Body of pancreas (tissue), 4 donors: Measurements from ENCODE around the gene KLHDC2. TPM values are rescaled to one million over a fixed set of nuclear protein-coding genes. Genes with fewer than 3 reads are reported as not detected.
"Not testable (repeated sequence)": the region's sequence is repeated elsewhere in the genome, so short reads cannot be mapped to it uniquely, and the experiment has no call there.

ENCODE experiments used
- ATAC-seq: fragments of 150-250 bp; one replicate; pipeline ENCODE4 v1.9.1; 2016
- DNase-seq, 4 donors: peaks; one replicate each; pipeline ENCODE4 v3.0.0-alpha.2; 2019
- H3K27ac ChIP-seq, 4 donors: fragments of 200-600 bp; sonication (generic); 1 replicate in 3 of 4; 2 replicates in 1 of 4; pipeline versions ENCODE4 v1.5.1 to v1.6.1; 2016 to 2019; ENCODE audit warnings: mild to moderate bottlenecking in 1 of 4, mixed read lengths in 1 of 4, moderate library complexity in 1 of 4
- H3K27me3 ChIP-seq, 2 donors: fragments of 200-600 bp; sonication (generic); one replicate each; pipeline ENCODE4 v1.6.0; 2016; ENCODE audit warnings: mild to moderate bottlenecking in 1 of 2
- H3K36me3 ChIP-seq, 2 donors: fragments of 200-600 bp; sonication (generic); replicated peaks in 1 of 2; 2 replicates each; pipeline ENCODE4 v1.5.1; 2016; ENCODE audit warnings: low read depth in 2 of 2; ENCODE audit not compliant: insufficient read depth in 1 of 2
- H3K4me1 ChIP-seq: fragments of 200-600 bp; sonication (generic); one replicate; pipeline ENCODE4 v1.6.0; 2016
- H3K4me3 ChIP-seq, 2 donors: fragments of 200-600 bp; sonication (generic); 1 replicate in 1 of 2; 2 replicates in 1 of 2; pipeline ENCODE4 v1.5.1; 2016 to 2019
- H3K9me3 ChIP-seq, 3 donors: fragments of 200-600 bp; sonication (generic); 1 replicate in 2 of 3; 2 replicates in 1 of 3; pipeline ENCODE4 v1.5.1; 2016
- CTCF ChIP-seq, 7 experiments: fragments of 450-650 bp in 4 of 7; fragments of 200-600 bp in 3 of 7; sonication (generic) in 3 of 7; IDR thresholded peaks; one replicate each; pipeline ENCODE4 v1.5.1; 2016 to 2019; ENCODE audit warnings: antibody characterized with exemption in 7 of 7
- POLR2A ChIP-seq, 3 donors: fragments of 450-650 bp; IDR thresholded peaks; one replicate each; pipeline ENCODE4 v1.6.1; 2016; ENCODE audit warnings: antibody characterized with exemption in 3 of 3, mild to moderate bottlenecking in 2 of 3
- WGBS, 2 donors: methylation state at CpG; one replicate each; pipeline ENCODE4 v1.1.5; 2017; 5-methylcytosine and 5-hydroxymethylcytosine counted together
- intact Hi-C: fragments of 100-400 bp; cut with DNase I; formaldehyde crosslinking; loops from one replicate; pipeline ENCODE4 v1.15.1; 2023
- total RNA-seq, 2 donors: library from RNA; depleted of rRNA; stranded (reverse); fragments of >200 nt; gene quantifications; one replicate each; pipeline ENCODE4 v1.1.0, GENCODE V29; 2016

The KLHDC2 gene
- total RNA-seq, 2 donors from 2014 or later, result 38.6 to 90.0 TPM

GRCh38 chr14:49808780-49809179 lies 40.8 kb downstream of the KLHDC2 start:
- Histone ChIP-seq H3K36me3 (peaks cover 7 to 16% of the 10 kb centered on the region in 2 donors), H3K9me3 (no peaks in the 10 kb centered on the region), H3K4me3 (no peak overlapping the region), H3K4me1 (no peaks in the 10 kb centered on the region), H3K27me3 (no peaks in the 10 kb centered on the region), H3K27ac (no peak overlapping the region)
- ATAC-seq (no peak), DNase-seq (no peak)
- intact Hi-C loops, result no loop called here
- TF ChIP-seq POLR2A (IDR thresholded peaks at IDR 0.05) (no peak), CTCF (IDR thresholded peaks at IDR 0.05) (no peak)
- WGBS, 2 donors, result 0 to 4% methylated on average over 1 of the region's 1 CpG

- H3K4me1 ChIP-seq, DNase-seq, H3K4me3 ChIP-seq, H3K27me3 ChIP-seq, H3K27ac ChIP-seq, ATAC-seq, intact Hi-C loops, H3K9me3 ChIP-seq: not testable (repeated sequence)
- WGBS, 2 donors, result 87 to 95% methylated on average over 2 of the region's 2 CpGs
- H3K36me3 ChIP-seq, result peaks cover 11 to 28% of the 10 kb centered on the region in 2 donors
Observed at GRCh38 chr14:49816118-49816517, 48.2 kb downstream of the KLHDC2 start.

- intact Hi-C loops, result no loop called here
- ATAC-seq (no peak), DNase-seq (no peak)
- peaks cover 9 to 27% of the 10 kb centered on the region in 2 donors for H3K36me3 ChIP-seq
- no peaks in the 10 kb centered on the region for H3K27me3 ChIP-seq
- no peaks in the 10 kb centered on the region for H3K9me3 ChIP-seq
- H3K4me1 ChIP-seq, result no peaks in the 10 kb centered on the region
- 93 to 98% methylated on average over 3 of the region's 3 CpGs for WGBS, 2 donors
- no peak overlapping the region for H3K27ac ChIP-seq
- TF ChIP-seq POLR2A (IDR thresholded peaks at IDR 0.05) (no peak), CTCF (IDR thresholded peaks at IDR 0.05) (no peak)
- H3K4me3 ChIP-seq, result no peak overlapping the region
Observed at GRCh38 chr14:49816844-49817243, 48.9 kb downstream of the KLHDC2 start.

GRCh38 chr14:49820176-49820575 lies 52.2 kb downstream of the KLHDC2 start:
- intact Hi-C loops, result no loop called here
- ATAC-seq, result no peak
- TF ChIP-seq POLR2A (IDR thresholded peaks at IDR 0.05), result no peak
- Histone ChIP-seq H3K36me3 (peaks cover 4 to 32% of the 10 kb centered on the region in 2 donors), H3K9me3 (no peaks in the 10 kb centered on the region), H3K4me1 (no peaks in the 10 kb centered on the region), H3K27me3 (no peaks in the 10 kb centered on the region), H3K4me3 (no peak overlapping the region), H3K27ac (no peak overlapping the region)
- 91% methylated on average over 12 of the region's 12 CpGs for WGBS, 2 donors
- no peak for DNase-seq

- H3K4me3 ChIP-seq, result no peak overlapping the region
- H3K4me1 ChIP-seq, result no peaks in the 10 kb centered on the region
- intact Hi-C loops, result no loop called here
- no peaks in the 10 kb centered on the region for H3K9me3 ChIP-seq
- DNase-seq (no peak), ATAC-seq (no peak)
- peaks cover 8 to 47% of the 10 kb centered on the region in 2 donors for H3K36me3 ChIP-seq
- no peak for TF ChIP-seq POLR2A (IDR thresholded peaks at IDR 0.05)
- no peak overlapping the region for H3K27ac ChIP-seq
- WGBS, 2 donors, result 79 to 92% methylated on average over 2 of the region's 2 CpGs
- no peaks in the 10 kb centered on the region for H3K27me3 ChIP-seq
Observed at GRCh38 chr14:49828640-49829039, 60.7 kb downstream of the KLHDC2 start.

Other genes starting within 250 kb of the KLHDC2 start
- gene RPS29, start 181.8 kb upstream of the KLHDC2 start, total RNA-seq, result 1,000 to 10,000 TPM; 1,265 to 2,856 TPM
- gene LRR1, start 169.2 kb upstream of the KLHDC2 start, total RNA-seq, result 10 to 100 TPM in 1 of 2 donors, 1 to 10 TPM in 1; 9.6 to 27.0 TPM
- 100 to 1,000 TPM; 129 to 162 TPM for gene RPL36AL, start 147.5 kb upstream of the KLHDC2 start, total RNA-seq
- 10 to 100 TPM; 27.5 to 37.6 TPM for gene MGAT2, start 147.4 kb upstream of the KLHDC2 start, total RNA-seq
- gene DNAAF2, start 132.9 kb upstream of the KLHDC2 start, total RNA-seq, result 10 to 100 TPM; 14.8 to 18.5 TPM
- gene POLE2, start 79.9 kb upstream of the KLHDC2 start, total RNA-seq, result 1 to 10 TPM in 1 of 2 donors, not detected in 1; 7.0 TPM
- 1 to 10 TPM; 5.3 to 8.6 TPM for gene KLHDC1, start 75.0 kb upstream of the KLHDC2 start, total RNA-seq
- gene NEMF, start 84.6 kb downstream of the KLHDC2 start, total RNA-seq, result 100 to 1,000 TPM in 1 of 2 donors, 10 to 100 TPM in 1; 56.3 to 106 TPM
- gene ARF6, start 124.9 kb downstream of the KLHDC2 start, total RNA-seq, result 10 to 100 TPM; 18.5 to 27.8 TPM